Brain microvascular endothelial cell (primary cell): ENCODE results near the gene FNDC3B.
A peak's percentile ranks its signal among the peaks of the same experiment; 100 is the strongest.

Experiments
- DNase-seq: peaks from one replicate; pipeline ENCODE4 v3.0.0-alpha.2; 2020
- H3K27ac ChIP-seq: fragments of 250-450 bp; sonication (Bioruptor Pico); 2 replicates; pipeline ENCODE4 v1.5.1; 2020; ENCODE audit warnings: mild to moderate bottlenecking, moderate library complexity
- H3K27me3 ChIP-seq: fragments of 250-450 bp; sonication (Bioruptor Pico); replicated peaks from 2 replicates; pipeline ENCODE4 v1.5.1; 2020; ENCODE audit warnings: mild to moderate bottlenecking
- H3K36me3 ChIP-seq: fragments of 250-450 bp; sonication (Bioruptor Pico); replicated peaks from 2 replicates; pipeline ENCODE4 v1.5.1; 2020; ENCODE audit warnings: mild to moderate bottlenecking
- H3K4me3 ChIP-seq: 2 replicates; pipeline ENCODE4 v1.5.1; 2011; ENCODE audit warnings: low read depth, mild to moderate bottlenecking, control low read depth, low read length, moderate library complexity
- CTCF ChIP-seq: IDR thresholded peaks from 2 replicates; pipeline ENCODE4 v1.5.1; 2011; ENCODE audit warnings: low read depth, mild to moderate bottlenecking, moderate library complexity, low read length, control low read depth, inconsistent platforms; ENCODE audit errors: missing control alignments
- in situ Hi-C: cut with HindIII; loops from 2 replicates; pipeline ENCODE4 v1.10.0; 2017; ENCODE audit warnings: low sequenced_read_pairs, low pct_ligation_motif_present

Gene FNDC3B

GRCh38 chr3:172259111-172259541 is 219.7 kb downstream of the FNDC3B start:
- no peaks in the 10 kb centered on the region for H3K27me3 ChIP-seq
- H3K27ac ChIP-seq, result peak overlapping the region; percentile 82
- no peak for TF ChIP-seq CTCF
- in situ Hi-C loops, result no loop called here
- peak; percentile 22 for DNase-seq
- H3K4me3 ChIP-seq, result no peak overlapping the region
- peaks cover 55% of the 10 kb centered on the region for H3K36me3 ChIP-seq

- TF ChIP-seq CTCF, result no peak
- peak overlapping the region; percentile 82 for H3K27ac ChIP-seq
- no peak for DNase-seq
- in situ Hi-C loops, result no loop called here
- H3K4me3 ChIP-seq, result no peak overlapping the region
- H3K27me3 ChIP-seq, result no peaks in the 10 kb centered on the region
- peaks cover 58% of the 10 kb centered on the region for H3K36me3 ChIP-seq
These were observed 220.4 kb downstream of the FNDC3B start for GRCh38 chr3:172259726-172260248.

GRCh38 chr3:172260381-172260780 is 221.0 kb downstream of the FNDC3B start:
- H3K4me3 ChIP-seq, result no peak overlapping the region
- H3K36me3 ChIP-seq, result peaks cover 53% of the 10 kb centered on the region
- TF ChIP-seq CTCF, result no peak
- no peak for DNase-seq
- peak overlapping the region; percentile 82 for H3K27ac ChIP-seq
- in situ Hi-C loops, result no loop called here
- H3K27me3 ChIP-seq, result no peaks in the 10 kb centered on the region

- peak overlapping the region; percentile 40 for H3K27ac ChIP-seq
- peaks cover 47% of the 10 kb centered on the region for H3K36me3 ChIP-seq
- no peak for DNase-seq
- H3K4me3 ChIP-seq, result no peak overlapping the region
- TF ChIP-seq CTCF, result no peak
- in situ Hi-C loops, result no loop called here
- no peaks in the 10 kb centered on the region for H3K27me3 ChIP-seq
These were observed 221.7 kb downstream of the FNDC3B start for GRCh38 chr3:172261054-172261453.

- H3K27ac ChIP-seq, result no peak overlapping the region
- no peak for TF ChIP-seq CTCF
- H3K27me3 ChIP-seq, result no peaks in the 10 kb centered on the region
- no peak for DNase-seq
- H3K4me3 ChIP-seq, result no peak overlapping the region
- H3K36me3 ChIP-seq, result peaks cover 49% of the 10 kb centered on the region
- in situ Hi-C loops, result no loop called here
These were observed 223.7 kb downstream of the FNDC3B start for GRCh38 chr3:172262991-172263608.
